Gastrocnemius medialis (tissue), 4 donors: ENCODE data around the gene GREB1. TPM values are rescaled to one million over a fixed set of nuclear protein-coding genes. Genes with fewer than 3 reads are reported as not detected.

Experiments used
- ATAC-seq, 2 donors: fragments of 150-250 bp; one replicate each; pipeline ENCODE4 v1.9.1; 2016
- DNase-seq, 2 donors: peaks; one replicate each; pipeline ENCODE4 v3.0.0-alpha.2; 2019
- H3K27ac ChIP-seq, 4 donors: fragments of 200-600 bp; sonication (generic); 1 replicate in 1 of 4; 2 replicates in 3 of 4; pipeline ENCODE4 v1.5.1; 2016 to 2018; ENCODE audit warnings: mild to moderate bottlenecking in 2 of 4, moderate library complexity in 1 of 4
- H3K27me3 ChIP-seq, 3 donors: fragments of 200-600 bp; sonication (generic) in 2 of 3; 1 replicate in 1 of 3; 2 replicates in 2 of 3; pipeline versions ENCODE4 v1.5.1 to v1.6.0; 2016 to 2019; ENCODE audit warnings: mild to moderate bottlenecking in 1 of 3, moderate library complexity in 1 of 3
- H3K36me3 ChIP-seq, 2 donors: fragments of 200-600 bp; sonication (generic) in 1 of 2; one replicate each; pipeline ENCODE4 v1.5.1; 2017 to 2018
- H3K4me1 ChIP-seq, 2 donors: fragments of 200-600 bp; sonication (generic) in 1 of 2; one replicate each; pipeline ENCODE4 v1.5.1; 2016 to 2017; ENCODE audit warnings: mild to moderate bottlenecking in 2 of 2
- H3K4me3 ChIP-seq, 4 donors: fragments of 200-600 bp; sonication (generic) in 3 of 4; 1 replicate in 1 of 4; 2 replicates in 3 of 4; pipeline ENCODE4 v1.5.1; 2016 to 2019; ENCODE audit warnings: mild to moderate bottlenecking in 2 of 4
- H3K9me3 ChIP-seq, 3 donors: fragments of 200-600 bp; sonication (generic) in 2 of 3; 1 replicate in 1 of 3; 2 replicates in 2 of 3; pipeline ENCODE4 v1.5.1; 2016 to 2019
- POLR2A ChIP-seq, 2 donors: fragments of 450-650 bp; IDR thresholded peaks; one replicate each; pipeline ENCODE4 v1.6.1; 2017; ENCODE audit warnings: antibody characterized with exemption in 2 of 2, mild to moderate bottlenecking in 2 of 2, moderate library complexity in 2 of 2
- in situ Hi-C, 4 donors: fragments of 200-750 bp; cut with MboI; loops; one replicate each; pipeline versions ENCODE4 v1.15.0 to v1.8.0; 2017; ENCODE audit warnings: low sequenced_read_pairs in 4 of 4
- intact Hi-C: fragments of 100-400 bp; cut with DNase I; formaldehyde crosslinking; loops from one replicate; pipeline ENCODE4 v1.15.1; 2023; ENCODE audit warnings: low total_unique reads
- total RNA-seq, 4 donors: library from RNA; depleted of rRNA; stranded (reverse); fragments of >200 nt; gene quantifications; one replicate each; pipeline versions ENCODE4 v1.1.0 to v1.2.3, GENCODE V29; 2016
- TF ChIP-seq, protein P1 (sequence below), 5 experiments: fragments of 450-650 bp in 3 of 5; fragments of 200-600 bp in 2 of 5; sonication (generic) in 2 of 5; IDR thresholded peaks in 4 of 5; conservative IDR thresholded peaks in 1 of 5; 1 replicate in 4 of 5; 2 replicates in 1 of 5; pipeline ENCODE4 v1.5.1; 2016 to 2019; ENCODE audit warnings: antibody characterized with exemption in 5 of 5, mild to moderate bottlenecking in 3 of 5, moderate library complexity in 3 of 5

GREB1 gene
- total RNA-seq, 4 donors from 2014 or later = 1.7 to 9.3 (median 2.6) TPM

DNA sequence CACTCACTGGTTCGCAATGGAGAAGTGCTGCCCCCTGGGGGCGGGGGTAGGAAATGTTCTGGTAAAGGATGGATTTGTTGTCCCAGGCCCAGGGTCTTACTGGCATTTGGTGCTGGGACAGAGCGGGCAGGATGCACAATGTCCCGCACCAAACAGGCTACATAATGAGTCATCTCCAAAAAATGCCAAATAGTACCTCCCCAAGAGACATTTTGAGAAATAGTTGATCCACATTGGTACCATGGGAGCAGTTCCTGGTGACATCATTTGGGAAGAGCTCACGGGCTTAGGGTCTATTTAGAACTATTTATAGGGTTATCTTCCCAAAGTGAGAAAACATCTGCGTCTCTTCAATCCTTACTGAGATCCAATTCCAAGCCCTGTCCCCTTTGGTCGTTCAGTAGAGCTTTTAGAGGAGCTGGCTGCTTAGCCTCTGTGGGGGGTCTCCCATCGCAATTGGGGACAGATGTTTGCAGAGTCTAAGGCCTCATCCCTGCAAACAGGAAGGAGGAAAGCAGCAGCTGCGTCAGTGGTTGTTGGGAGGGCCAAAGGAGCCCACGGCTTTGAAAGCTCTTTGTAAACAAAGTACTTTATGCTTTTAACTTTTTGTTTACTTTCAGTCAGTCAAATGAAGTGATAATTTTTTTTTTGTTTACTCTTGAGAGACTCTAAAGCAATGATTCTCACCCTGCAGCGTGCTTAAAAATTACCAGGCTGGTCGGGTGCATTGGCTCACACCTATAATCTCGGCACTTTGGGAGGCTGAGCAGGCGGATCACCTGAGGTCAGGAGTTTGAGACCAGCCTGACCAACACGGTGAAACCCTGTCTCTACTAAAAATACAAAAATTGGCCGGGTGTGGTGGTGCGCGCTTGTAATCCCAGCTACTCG lies 49.3 kb downstream of the GREB1 start:
- ATAC-seq (peak; percentile 63 to 65), DNase-seq (peak; percentile 62 to 72)
- Histone ChIP-seq H3K36me3 (no peaks in the 10 kb centered on the region), H3K27ac (peak overlapping the region; percentile 57 to 75 (median 61)), H3K9me3 (no peaks in the 10 kb centered on the region), H3K27me3 (no peaks in the 10 kb centered on the region), H3K4me1 (peaks cover 5 to 17% of the 10 kb centered on the region in 2 donors), H3K4me3 (peak overlapping the region in 3 of 4 donors; percentile 10 to 29 (median 18))
- intact Hi-C loops (loop anchor here (5.0 kb wide), 2 partner anchors 166 to 451 kb away; a partner anchor contains a TSS), in situ Hi-C loops (loop anchor here (5.0 to 25.0 kb wide), 2 partner anchors 106 to 446 kb away; a partner anchor contains a TSS)
- TF ChIP-seq POLR2A (IDR thresholded peaks at IDR 0.05) = no peak
- TF ChIP-seq, protein P1, sequence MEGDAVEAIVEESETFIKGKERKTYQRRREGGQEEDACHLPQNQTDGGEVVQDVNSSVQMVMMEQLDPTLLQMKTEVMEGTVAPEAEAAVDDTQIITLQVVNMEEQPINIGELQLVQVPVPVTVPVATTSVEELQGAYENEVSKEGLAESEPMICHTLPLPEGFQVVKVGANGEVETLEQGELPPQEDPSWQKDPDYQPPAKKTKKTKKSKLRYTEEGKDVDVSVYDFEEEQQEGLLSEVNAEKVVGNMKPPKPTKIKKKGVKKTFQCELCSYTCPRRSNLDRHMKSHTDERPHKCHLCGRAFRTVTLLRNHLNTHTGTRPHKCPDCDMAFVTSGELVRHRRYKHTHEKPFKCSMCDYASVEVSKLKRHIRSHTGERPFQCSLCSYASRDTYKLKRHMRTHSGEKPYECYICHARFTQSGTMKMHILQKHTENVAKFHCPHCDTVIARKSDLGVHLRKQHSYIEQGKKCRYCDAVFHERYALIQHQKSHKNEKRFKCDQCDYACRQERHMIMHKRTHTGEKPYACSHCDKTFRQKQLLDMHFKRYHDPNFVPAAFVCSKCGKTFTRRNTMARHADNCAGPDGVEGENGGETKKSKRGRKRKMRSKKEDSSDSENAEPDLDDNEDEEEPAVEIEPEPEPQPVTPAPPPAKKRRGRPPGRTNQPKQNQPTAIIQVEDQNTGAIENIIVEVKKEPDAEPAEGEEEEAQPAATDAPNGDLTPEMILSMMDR (IDR thresholded peaks at IDR 0.05 in 4 of 5, conservative IDR thresholded peaks at IDR 0.05 in 1 of 5) = peak; percentile 71 to 92 (median 88)

DNA sequence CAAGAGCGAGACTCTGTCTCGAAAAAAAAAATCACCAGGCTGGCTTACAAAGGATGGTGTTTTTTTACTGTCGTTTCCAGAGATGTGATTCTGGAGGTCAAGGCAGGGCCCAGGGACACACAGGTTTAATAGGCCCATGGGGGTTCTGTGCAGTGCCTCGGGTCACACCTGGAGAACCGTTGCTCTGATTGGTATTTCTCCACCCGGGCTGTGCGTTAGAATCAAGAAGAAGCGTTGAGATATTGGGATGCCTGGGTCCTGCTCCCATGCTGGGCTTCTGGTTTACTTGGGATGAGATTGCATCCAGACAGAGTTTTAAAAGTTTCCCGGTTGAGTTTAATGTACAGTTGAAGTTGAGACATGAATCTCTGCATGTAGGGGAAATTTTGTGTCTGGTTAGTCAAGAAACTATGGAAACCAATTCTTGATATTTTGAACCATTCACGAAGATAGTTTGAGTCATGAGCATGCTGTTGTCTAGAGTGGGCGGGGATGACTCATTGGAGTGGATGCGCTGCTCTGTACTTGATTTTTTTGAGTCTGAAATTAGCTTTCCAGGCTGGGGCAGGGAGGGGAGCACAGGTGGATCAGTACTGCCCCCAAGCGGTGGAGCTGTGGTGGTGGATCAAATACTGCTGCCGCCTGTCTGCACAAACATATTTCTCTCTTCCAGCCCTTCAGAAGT lies 50.1 kb downstream of the GREB1 start:
- TF ChIP-seq, protein P1 (IDR thresholded peaks at IDR 0.05 in 4 of 5, conservative IDR thresholded peaks at IDR 0.05 in 1 of 5) = peak; percentile 79 to 88 (median 84)
- TF ChIP-seq POLR2A (IDR thresholded peaks at IDR 0.05) = no peak
- intact Hi-C loops (loop anchor here (1.0 to 5.0 kb wide), 3 partner anchors 106 to 452 kb away; a partner anchor contains a TSS), in situ Hi-C loops (loop anchor here (5.0 to 25.0 kb wide), 2 partner anchors 107 to 447 kb away; a partner anchor contains a TSS)
- peak overlapping the region; percentile 57 to 75 (median 61) for H3K27ac ChIP-seq
- H3K9me3 ChIP-seq = no peaks in the 10 kb centered on the region
- peak; percentile 47 to 59 for ATAC-seq
- no peaks in the 10 kb centered on the region for H3K36me3 ChIP-seq
- H3K4me3 ChIP-seq = no peak overlapping the region
- H3K4me1 ChIP-seq = peaks cover 5 to 17% of the 10 kb centered on the region in 2 donors
- H3K27me3 ChIP-seq = no peaks in the 10 kb centered on the region
- peak; percentile 45 to 70 for DNase-seq

DNA sequence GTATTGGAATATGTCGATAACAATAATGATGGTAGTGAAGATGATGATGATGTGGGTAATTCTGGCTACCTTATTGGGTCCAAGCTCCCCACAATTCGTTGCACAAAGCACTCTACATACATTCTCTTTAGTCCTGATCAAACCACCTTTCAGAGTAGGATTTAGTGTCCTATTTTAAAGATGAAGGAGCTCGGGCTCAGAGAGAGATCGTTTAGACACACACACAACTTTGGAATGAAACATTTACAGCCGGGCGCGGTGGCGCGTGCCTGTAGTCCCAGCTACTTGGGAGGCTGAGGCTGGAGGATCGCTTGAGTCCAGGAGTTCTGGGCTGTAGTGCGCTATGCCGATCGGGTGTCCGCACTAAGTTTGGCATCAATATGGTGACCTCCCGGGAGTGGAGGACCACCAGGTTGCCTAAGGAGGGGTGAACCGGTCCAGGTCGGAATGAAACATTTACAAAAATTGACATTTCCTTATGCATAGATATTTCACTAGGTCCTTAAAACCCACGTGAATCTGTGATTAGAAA lies 50.7 kb downstream of the GREB1 start:
- ATAC-seq (no peak), DNase-seq (no peak)
- H3K36me3 ChIP-seq = no peaks in the 10 kb centered on the region
- no peaks in the 10 kb centered on the region for H3K27me3 ChIP-seq
- H3K4me1 ChIP-seq = peaks cover 5 to 17% of the 10 kb centered on the region in 2 donors
- no peak overlapping the region for H3K4me3 ChIP-seq
- H3K27ac ChIP-seq = no peak overlapping the region
- in situ Hi-C loops (loop anchor here (5.0 to 25.0 kb wide), 2 partner anchors 107 to 447 kb away; a partner anchor contains a TSS), intact Hi-C loops (loop anchor here (1.0 to 5.0 kb wide), 3 partner anchors 106 to 452 kb away; a partner anchor contains a TSS)
- no peaks in the 10 kb centered on the region for H3K9me3 ChIP-seq
- TF ChIP-seq, protein P1 (IDR thresholded peaks at IDR 0.05 in 4 of 5, conservative IDR thresholded peaks at IDR 0.05 in 1 of 5) = peak in 2 of 5 experiments; percentile 5 to 27
- no peak for TF ChIP-seq POLR2A (IDR thresholded peaks at IDR 0.05)

DNA sequence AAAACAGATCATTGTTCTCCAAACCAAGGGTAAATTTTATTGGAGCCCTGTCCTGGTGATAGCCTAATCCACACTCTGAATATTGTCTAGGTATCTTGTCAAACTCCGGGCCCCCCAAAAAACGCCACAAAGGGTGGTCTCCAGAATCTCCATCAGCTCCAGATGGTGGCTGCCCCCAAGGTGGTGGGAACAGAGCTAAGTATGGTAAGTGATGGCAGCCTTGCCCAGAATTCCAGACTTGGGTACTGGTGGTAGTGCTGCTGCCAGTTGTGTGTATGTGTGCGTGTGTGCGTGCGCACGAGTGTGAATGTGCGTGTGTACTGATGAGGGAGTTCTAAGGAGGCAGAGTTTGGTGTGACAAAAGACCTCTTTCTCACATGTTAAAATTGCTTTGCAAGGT lies 51.2 kb downstream of the GREB1 start:
- H3K4me3 ChIP-seq = no peak overlapping the region
- H3K27me3 ChIP-seq = no peaks in the 10 kb centered on the region
- H3K27ac ChIP-seq = no peak overlapping the region
- no peaks in the 10 kb centered on the region for H3K36me3 ChIP-seq
- TF ChIP-seq POLR2A (IDR thresholded peaks at IDR 0.05) = no peak
- TF ChIP-seq, protein P1 (IDR thresholded peaks at IDR 0.05 in 4 of 5, conservative IDR thresholded peaks at IDR 0.05 in 1 of 5) = no peak
- intact Hi-C loops (no loop called here), in situ Hi-C loops (loop anchor here in 3 of 4 donors (25.0 kb wide), 1 partner anchor 448 kb away; a partner anchor contains a TSS)
- peaks cover 5 to 17% of the 10 kb centered on the region in 2 donors for H3K4me1 ChIP-seq
- H3K9me3 ChIP-seq = no peaks in the 10 kb centered on the region
- DNase-seq (no peak), ATAC-seq (no peak)
